ENCODE data around the gene PLA2G2C.

The PLA2G2C gene

DNA sequence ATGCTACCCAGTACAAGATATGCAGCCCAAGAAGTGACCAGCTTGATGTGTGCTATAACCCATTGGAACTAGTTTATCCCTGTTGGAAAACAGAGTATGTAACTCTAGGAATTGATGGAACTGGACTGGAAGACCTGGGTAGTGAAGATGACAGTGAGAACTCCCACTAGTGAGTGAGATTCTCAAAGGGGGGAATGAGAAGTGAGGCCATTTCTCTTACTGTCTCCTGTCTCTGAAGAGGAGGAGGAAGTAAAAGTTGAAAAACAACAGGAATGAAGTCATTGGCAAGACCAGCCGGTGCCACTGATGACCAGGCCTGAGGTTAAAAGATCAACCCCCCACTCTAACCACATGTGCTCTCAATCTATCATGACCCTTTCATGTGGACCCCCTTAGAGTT lies 26.3 kb downstream of the PLA2G2C start:
- POLR2A ChIA-PET = no interaction called here
- no peaks in the 10 kb centered on the region for H3K36me3 ChIP-seq (ENCODE audit: control insufficient read depth in 2 of 2, insufficient read depth in 1 of 2, low read length in 2 of 2)

GRCh38 chr1:20158358-20159070 lies 27.8 kb downstream of the PLA2G2C start:
- H3K36me3 ChIP-seq (ENCODE audit: control insufficient read depth in 2 of 2, insufficient read depth in 1 of 2, low read length in 2 of 2) = no peaks in the 10 kb centered on the region
- CTCF ChIA-PET = interaction anchor here (0.6 to 1.3 kb wide), 4 partner anchors 49 to 184 kb away, joined by 3 to 4 read pairs (median 4); no protein-coding TSS in a partner anchor
- no peaks in the 10 kb centered on the region for H3K9me3 ChIP-seq (ENCODE audit: control insufficient read depth, insufficient read depth, low read depth, low read length)
- no peak overlapping the region for H3K4me3 ChIP-seq (ENCODE audit: low read depth, low read length)
- no peak for TF ChIP-seq OVOL3 (tag by site-specific recombination; IDR thresholded peaks at IDR 0.05)
- TF ChIP-seq ZXDB (tag by site-specific recombination; IDR thresholded peaks at IDR 0.05) = no peak
- TF ChIP-seq ZNF184 (tag by site-specific recombination; IDR thresholded peaks at IDR 0.05) = no peak
- no peak for TF ChIP-seq ZBTB26 (tag by site-specific recombination; optimal IDR thresholded peaks at IDR 0.05)
- no peak for TF ChIP-seq ZBTB8A (tag by site-specific recombination; IDR thresholded peaks at IDR 0.05)
- no peak for TF ChIP-seq ZNF169 (tag by site-specific recombination; IDR thresholded peaks at IDR 0.05)
- TF ChIP-seq, protein P1, sequence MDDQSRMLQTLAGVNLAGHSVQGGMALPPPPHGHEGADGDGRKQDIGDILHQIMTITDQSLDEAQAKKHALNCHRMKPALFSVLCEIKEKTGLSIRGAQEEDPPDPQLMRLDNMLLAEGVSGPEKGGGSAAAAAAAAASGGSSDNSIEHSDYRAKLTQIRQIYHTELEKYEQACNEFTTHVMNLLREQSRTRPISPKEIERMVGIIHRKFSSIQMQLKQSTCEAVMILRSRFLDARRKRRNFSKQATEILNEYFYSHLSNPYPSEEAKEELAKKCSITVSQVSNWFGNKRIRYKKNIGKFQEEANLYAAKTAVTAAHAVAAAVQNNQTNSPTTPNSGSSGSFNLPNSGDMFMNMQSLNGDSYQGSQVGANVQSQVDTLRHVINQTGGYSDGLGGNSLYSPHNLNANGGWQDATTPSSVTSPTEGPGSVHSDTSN (CRISPR knock-in tag; IDR thresholded peaks at IDR 0.05) = no peak
- no peak for TF ChIP-seq INSM2 (tag by site-specific recombination; IDR thresholded peaks at IDR 0.05)
- TF ChIP-seq KLF8 (tag by site-specific recombination; IDR thresholded peaks at IDR 0.05) = no peak
- TF ChIP-seq ZNF416 (tag by site-specific recombination; IDR thresholded peaks at IDR 0.05) = no peak
- TF ChIP-seq ZNF132 (tag by site-specific recombination; IDR thresholded peaks at IDR 0.05; ENCODE audit: borderline replicate concordance) = no peak
- TF ChIP-seq ZNF341 (tag by site-specific recombination; IDR thresholded peaks at IDR 0.05; ENCODE audit: low read depth) = no peak
- TF ChIP-seq PRDM1 (tag by site-specific recombination; IDR thresholded peaks at IDR 0.05) = no peak
- TF ChIP-seq ZNF658 (tag by site-specific recombination; IDR thresholded peaks at IDR 0.05) = no peak
- TF ChIP-seq, protein P2, sequence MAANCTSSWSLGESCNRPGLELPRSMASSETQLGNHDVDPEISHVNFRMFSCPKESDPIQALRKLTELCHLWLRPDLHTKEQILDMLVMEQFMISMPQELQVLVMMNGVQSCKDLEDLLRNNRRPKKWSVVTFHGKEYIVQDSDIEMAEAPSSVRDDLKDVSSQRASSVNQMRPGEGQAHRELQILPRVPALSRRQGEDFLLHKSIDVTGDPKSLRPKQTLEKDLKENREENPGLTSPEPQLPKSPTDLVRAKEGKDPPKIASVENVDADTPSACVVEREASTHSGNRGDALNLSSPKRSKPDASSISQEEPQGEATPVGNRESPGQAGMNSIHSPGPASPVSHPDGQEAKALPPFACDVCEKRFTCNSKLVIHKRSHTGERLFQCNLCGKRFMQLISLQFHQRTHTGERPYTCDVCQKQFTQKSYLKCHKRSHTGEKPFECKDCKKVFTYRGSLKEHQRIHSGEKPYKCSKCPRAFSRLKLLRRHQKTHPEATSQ (tag by site-specific recombination; IDR thresholded peaks at IDR 0.05) = no peak
- no peak overlapping the region for H3K27ac ChIP-seq (ENCODE audit: extremely low read depth, low read depth, low read length)
- POLR2A ChIA-PET = no interaction called here
- no peaks in the 10 kb centered on the region for H3K4me1 ChIP-seq (ENCODE audit: control insufficient read depth, insufficient read depth, low read length)

More for the DNA sequence above, 26.3 kb downstream of the PLA2G2C start:
- Histone ChIP-seq H3K4me3 (ENCODE audit: low read depth, low read length) (no peak overlapping the region), H3K27ac (ENCODE audit: extremely low read depth, low read depth, low read length) (no peak overlapping the region), H3K4me1 (ENCODE audit: control insufficient read depth, insufficient read depth, low read length) (no peaks in the 10 kb centered on the region), H3K9me3 (ENCODE audit: control insufficient read depth, insufficient read depth, low read depth, low read length) (no peaks in the 10 kb centered on the region)
- CTCF ChIA-PET = interaction anchor here (0.7 to 0.9 kb wide), 2 partner anchors 8 to 33 kb away, joined by 3 to 4 read pairs; no protein-coding TSS in a partner anchor
- TF ChIP-seq, protein P3, sequence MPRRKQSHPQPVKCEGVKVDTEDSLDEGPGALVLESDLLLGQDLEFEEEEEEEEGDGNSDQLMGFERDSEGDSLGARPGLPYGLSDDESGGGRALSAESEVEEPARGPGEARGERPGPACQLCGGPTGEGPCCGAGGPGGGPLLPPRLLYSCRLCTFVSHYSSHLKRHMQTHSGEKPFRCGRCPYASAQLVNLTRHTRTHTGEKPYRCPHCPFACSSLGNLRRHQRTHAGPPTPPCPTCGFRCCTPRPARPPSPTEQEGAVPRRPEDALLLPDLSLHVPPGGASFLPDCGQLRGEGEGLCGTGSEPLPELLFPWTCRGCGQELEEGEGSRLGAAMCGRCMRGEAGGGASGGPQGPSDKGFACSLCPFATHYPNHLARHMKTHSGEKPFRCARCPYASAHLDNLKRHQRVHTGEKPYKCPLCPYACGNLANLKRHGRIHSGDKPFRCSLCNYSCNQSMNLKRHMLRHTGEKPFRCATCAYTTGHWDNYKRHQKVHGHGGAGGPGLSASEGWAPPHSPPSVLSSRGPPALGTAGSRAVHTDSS (tag by site-specific recombination; IDR thresholded peaks at IDR 0.05) = peak; percentile 56; the same call in 1 of the 2 replicates
- no peak for TF ChIP-seq MYNN (tag by site-specific recombination; IDR thresholded peaks at IDR 0.05; ENCODE audit: borderline replicate concordance)

Data from HEK293 (cell line).